ENCODE data around the gene TRAK1.

GRCh38 chr3:42262525-42262924 is 171.4 kb downstream of the TRAK1 start:
- TF ChIP-seq POLR2A (IDR thresholded peaks at IDR 0.05; ENCODE audit: low read depth, low read length) (no peak), POLR2AphosphoS5 (IDR thresholded peaks at IDR 0.05; ENCODE audit: low read depth, low read length) (no peak), TAF1 (IDR thresholded peaks at IDR 0.05; ENCODE audit: low read depth, low read length) (no peak), SPI1 (IDR thresholded peaks at IDR 0.05; ENCODE audit: low read depth, low read length) (no peak), POU2F2 (IDR thresholded peaks at IDR 0.05; ENCODE audit: low read depth, low read length) (no peak)

Data from GM12891 (cell line).